Osteocyte (in vitro differentiated cells): Measurements from ENCODE around the gene PRR23A. TPM values are rescaled to one million over a fixed set of nuclear protein-coding genes. Genes with fewer than 3 reads are reported as not detected.

Source experiments
- DNase-seq: peaks from one replicate; pipeline ENCODE4 v3.0.0; 2021; ENCODE audit warnings: mixed read lengths; ENCODE audit not compliant: unreplicated experiment; ENCODE audit errors: extremely low spot score
- H3K27ac Mint-ChIP-seq: one replicate; pipeline ENCODE4 v1.8.0; 2021; ENCODE audit warnings: mild to moderate bottlenecking, mixed read lengths; ENCODE audit not compliant: unreplicated experiment
- H3K27me3 Mint-ChIP-seq: one replicate; pipeline ENCODE4 v1.8.0; 2021; ENCODE audit warnings: mixed read lengths; ENCODE audit not compliant: unreplicated experiment
- H3K36me3 Mint-ChIP-seq: one replicate; pipeline ENCODE4 v1.8.0; 2021; ENCODE audit warnings: mixed read lengths; ENCODE audit not compliant: unreplicated experiment
- H3K4me1 Mint-ChIP-seq: one replicate; pipeline ENCODE4 v1.8.0; 2021; ENCODE audit warnings: mixed read lengths; ENCODE audit not compliant: unreplicated experiment
- H3K4me3 Mint-ChIP-seq: one replicate; pipeline ENCODE4 v1.8.0; 2021; ENCODE audit warnings: mild to moderate bottlenecking, moderate library complexity, mixed read lengths; ENCODE audit not compliant: unreplicated experiment
- H3K9me3 Mint-ChIP-seq: one replicate; pipeline ENCODE4 v1.8.0; 2021; ENCODE audit warnings: mixed read lengths; ENCODE audit not compliant: unreplicated experiment
- CTCF ChIP-seq: fragments of 200-600 bp; sonication (generic); IDR thresholded peaks from 2 replicates; pipeline ENCODE4 v1.5.0; 2021; ENCODE audit warnings: antibody characterized with exemption, mild to moderate bottlenecking, moderate library complexity
- total RNA-seq: library from RNA; stranded (reverse); gene quantifications from 2 replicates; pipeline ENCODE4 v1.2.1, GENCODE V29; 2021

PRR23A gene
- total RNA-seq, 1 donor from 2014 or later: not detected

GRCh38 chr3:138960417-138960852, 45.6 kb downstream of the PRR23A start:
- peaks cover 40% of the 10 kb centered on the region for H3K27me3 Mint-ChIP-seq
- no peak for DNase-seq
- no peaks in the 10 kb centered on the region for H3K36me3 Mint-ChIP-seq
- H3K9me3 Mint-ChIP-seq: peaks cover 8% of the 10 kb centered on the region
- H3K27ac Mint-ChIP-seq: no peak overlapping the region
- H3K4me3 Mint-ChIP-seq: no peak overlapping the region
- H3K4me1 Mint-ChIP-seq: no peaks in the 10 kb centered on the region
- TF ChIP-seq CTCF: no peak

Other genes starting within 250 kb of the PRR23A start
- gene PIK3CB, start 171.3 kb downstream of the PRR23A start, total RNA-seq: 15.9 and 16.7 TPM in 2 replicates
- gene FOXL2, start 59.1 kb downstream of the PRR23A start, total RNA-seq: 0.21 and 0.24 TPM in 2 replicates
- gene FOXL2NB, start 59.1 kb downstream of the PRR23A start, total RNA-seq: 0.21 TPM in 1 of 2 replicates, not detected in the other
- not detected in 2 replicates for gene PRR23B, start 14.7 kb upstream of the PRR23A start, total RNA-seq
- gene PRR23C, start 38.6 kb upstream of the PRR23A start, total RNA-seq: not detected in 2 replicates